GM06990 (cell line): ENCODE measurements around the gene CSTPP1.

ENCODE experiments used
- DNase-seq: peaks from one replicate; pipeline ENCODE4 v3.0.0-alpha.2; 2011; ENCODE audit not compliant: insufficient read length; ENCODE audit errors: extremely low read depth
- H3K27me3 ChIP-seq: replicated peaks from 2 replicates; pipeline ENCODE4 v1.6.0; 2011; ENCODE audit warnings: low read length; ENCODE audit not compliant: control insufficient read depth, insufficient read depth
- H3K36me3 ChIP-seq: 2 replicates; pipeline ENCODE4 v1.5.1; 2011; ENCODE audit warnings: low read length; ENCODE audit not compliant: control insufficient read depth, insufficient read depth
- H3K4me3 ChIP-seq: replicated peaks from 2 replicates; pipeline ENCODE4 v1.5.1; 2011; ENCODE audit warnings: low read depth, mild to moderate bottlenecking, control low read depth, low read length
- CTCF ChIP-seq: IDR thresholded peaks from 2 replicates; pipeline ENCODE4 v1.5.1; 2011; ENCODE audit warnings: low read length, control low read depth, mild to moderate bottlenecking, inconsistent platforms; ENCODE audit not compliant: insufficient read depth, poor library complexity, severe bottlenecking

CSTPP1 gene

GRCh38 chr11:46972821-46973220 is 36.3 kb downstream of the CSTPP1 start:
- no peaks in the 10 kb centered on the region for H3K36me3 ChIP-seq
- H3K27me3 ChIP-seq, result no peaks in the 10 kb centered on the region
- DNase-seq, result no peak
- H3K4me3 ChIP-seq, result no peak overlapping the region
- TF ChIP-seq CTCF, result no peak

- H3K36me3 ChIP-seq, result no peaks in the 10 kb centered on the region
- no peaks in the 10 kb centered on the region for H3K27me3 ChIP-seq
- no peak for TF ChIP-seq CTCF
- no peak overlapping the region; the same call in 1 of the 2 replicates for H3K4me3 ChIP-seq
- DNase-seq, result peak; percentile 50
These were observed 39.8 kb downstream of the CSTPP1 start for GRCh38 chr11:46976182-46976854.

- no peaks in the 10 kb centered on the region for H3K36me3 ChIP-seq
- TF ChIP-seq CTCF, result no peak
- H3K4me3 ChIP-seq, result no peak overlapping the region
- H3K27me3 ChIP-seq, result no peaks in the 10 kb centered on the region
- no peak for DNase-seq
These were observed 40.7 kb downstream of the CSTPP1 start for GRCh38 chr11:46977038-46977813.

- no peak for DNase-seq
- H3K27me3 ChIP-seq, result no peaks in the 10 kb centered on the region
These were observed 41.5 kb downstream of the CSTPP1 start for GRCh38 chr11:46978005-46978491.

GRCh38 chr11:46979358-46979757 is 42.8 kb downstream of the CSTPP1 start:
- no peak for DNase-seq
- no peaks in the 10 kb centered on the region for H3K27me3 ChIP-seq
- H3K36me3 ChIP-seq, result no peaks in the 10 kb centered on the region
- no peak for TF ChIP-seq CTCF
- no peak overlapping the region for H3K4me3 ChIP-seq

More at GRCh38 chr11:46978005-46978491, 41.5 kb downstream of the CSTPP1 start:
- TF ChIP-seq CTCF, result no peak
- H3K36me3 ChIP-seq, result no peaks in the 10 kb centered on the region
- no peak overlapping the region for H3K4me3 ChIP-seq
